NCI-H446 (cell line): ENCODE data around the gene RECQL5.
"Not testable (repeated sequence)": the region's sequence is repeated elsewhere in the genome, so short reads cannot be mapped to it uniquely, and the experiment has no call there.

ENCODE experiments used
- DNase-seq, 2 experiments: peaks; one replicate each; lab custom pipeline; 2025; lab: John Stamatoyannopoulos, UW

Gene RECQL5

GRCh38 chr17:75592348-75593020 lies 74.5 kb downstream of the RECQL5 start:
- DNase-seq: no peak

DNA sequence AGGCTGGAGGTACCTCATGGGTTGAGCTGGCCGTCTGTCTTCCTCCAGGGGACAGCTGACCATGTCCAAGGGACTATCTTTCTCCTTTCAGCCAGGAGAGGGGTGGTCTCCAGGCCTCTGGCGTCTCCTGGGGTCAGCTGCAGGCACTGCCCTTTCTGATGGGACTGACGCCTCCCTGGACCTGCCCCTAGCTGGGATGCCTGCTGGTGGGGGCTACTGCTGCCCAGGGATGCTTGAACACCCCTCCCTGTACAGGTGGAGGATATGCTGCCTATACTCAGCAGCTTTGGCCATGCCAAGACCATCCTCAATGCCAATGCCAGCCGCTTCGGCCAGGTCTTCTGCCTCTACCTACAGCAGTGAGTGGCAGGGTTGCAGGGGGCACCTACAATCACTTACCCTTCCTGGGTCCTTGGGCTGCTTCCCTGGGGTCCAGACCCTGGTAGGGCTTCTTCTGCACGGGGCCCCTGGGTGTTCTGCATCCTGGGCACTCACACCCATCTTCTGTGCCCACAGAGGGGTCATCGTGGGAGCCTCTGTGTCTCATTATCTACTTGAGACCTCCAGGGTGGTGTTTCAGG lies 75.1 kb downstream of the RECQL5 start:
- DNase-seq: no peak

GRCh38 chr17:75590849-75591721 lies 75.9 kb downstream of the RECQL5 start:
- no peak for DNase-seq

GRCh38 chr17:75590314-75590761 lies 76.6 kb downstream of the RECQL5 start:
- DNase-seq: no peak

GRCh38 chr17:75589919-75590303 lies 77.0 kb downstream of the RECQL5 start:
- peak in 1 of 2 experiments; percentile 56 for DNase-seq

DNA sequence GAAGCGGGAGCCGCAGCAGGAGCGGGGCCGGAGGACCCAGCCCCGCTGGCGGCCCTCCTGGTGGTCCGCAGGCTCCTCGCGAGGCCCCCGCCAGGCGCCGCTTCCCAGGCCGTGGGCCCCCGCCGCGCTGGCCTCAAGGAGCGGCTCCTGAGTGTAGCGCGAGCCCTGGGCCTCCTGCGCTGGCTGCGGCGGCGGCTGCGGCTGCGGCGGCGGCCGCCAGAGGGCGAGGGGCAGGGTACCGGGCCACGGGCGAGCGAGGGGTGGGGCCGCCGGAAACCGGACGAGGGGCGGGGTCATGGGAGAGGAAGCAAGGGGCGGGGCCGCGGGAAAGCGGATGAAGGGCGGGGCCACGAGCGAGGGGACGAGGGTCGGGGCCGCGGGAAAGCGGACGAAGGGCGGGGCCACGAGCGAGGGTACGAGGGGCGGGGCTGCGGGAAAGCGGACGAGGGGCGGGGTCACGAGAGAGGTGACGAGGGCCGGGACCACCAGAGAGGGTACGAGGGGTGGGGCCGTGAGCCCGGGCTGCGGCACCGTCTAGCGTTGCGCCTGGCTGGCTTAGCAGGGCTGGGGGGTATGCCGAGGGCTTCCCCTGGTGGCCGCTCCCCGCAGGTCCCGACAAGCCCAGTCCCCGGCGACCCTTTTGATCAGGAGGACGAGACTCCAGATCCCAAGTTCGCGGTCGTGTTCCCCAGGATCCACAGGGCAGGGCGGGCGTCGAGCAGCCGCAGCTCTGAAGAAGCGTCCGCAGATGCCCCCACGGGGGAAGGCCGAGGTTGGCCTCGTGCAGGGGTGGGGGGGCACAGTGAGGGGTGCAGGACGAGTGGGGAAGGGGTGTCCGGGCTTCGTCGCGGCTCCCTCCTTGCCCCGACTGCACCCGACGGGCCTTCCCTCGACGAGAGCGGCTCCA lies 77.7 kb downstream of the RECQL5 start:
- peak; percentile 83 to 96 for DNase-seq

GRCh38 chr17:75588596-75589011 lies 78.3 kb downstream of the RECQL5 start:
- DNase-seq: peak in 1 of 2 experiments; percentile 54

DNA sequence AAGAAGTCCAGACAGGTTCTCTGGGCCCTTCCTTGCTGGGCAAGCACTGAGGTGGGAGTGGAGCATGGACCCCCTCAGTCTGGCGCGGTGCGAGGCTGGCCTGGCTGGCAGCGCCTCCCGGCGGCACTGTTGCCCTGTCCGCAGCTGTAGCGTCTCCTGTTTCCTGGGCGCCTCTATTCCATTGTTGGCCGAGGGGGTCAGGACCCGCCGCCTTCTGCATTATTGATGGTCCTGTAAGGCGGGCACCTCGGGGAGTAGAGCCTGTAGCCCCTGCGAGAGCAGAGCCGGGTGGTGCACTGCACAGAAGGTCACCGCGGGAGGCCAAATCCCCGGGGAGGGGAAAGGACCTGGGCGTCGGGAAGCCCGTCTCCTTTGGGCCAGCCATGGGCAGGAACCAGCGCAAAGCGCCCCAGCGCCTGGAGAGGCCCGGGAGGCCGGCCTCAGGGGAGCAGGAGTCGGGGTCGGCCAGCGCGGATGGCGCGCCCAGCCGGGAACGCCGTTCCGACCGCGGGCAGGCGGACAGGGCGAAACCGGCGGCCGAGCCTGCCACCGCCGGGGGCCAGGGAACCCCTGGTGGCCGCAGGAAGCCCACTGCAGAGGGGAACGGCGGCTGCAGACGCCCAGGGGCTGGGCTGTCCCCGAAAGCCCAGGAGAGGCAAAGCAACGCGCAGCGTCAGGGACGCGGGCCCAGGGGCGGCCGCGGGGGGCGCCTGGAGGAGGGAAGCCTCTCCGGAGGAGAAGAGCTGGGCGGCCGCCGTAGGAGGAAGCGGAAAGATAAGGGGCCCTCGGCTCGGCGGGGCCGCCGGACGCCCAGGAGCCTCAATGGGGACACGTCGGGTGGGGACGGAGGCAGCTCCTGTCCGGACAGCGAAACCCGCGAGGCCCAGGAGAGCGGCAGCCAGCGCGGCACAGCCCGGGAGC lies 79.0 kb downstream of the RECQL5 start, which contains the start of gene MYO15B:
TSS of gene MYO15B (plus strand) at position 126 of the 921 bp plus-strand sequence. CDS start at position 384, 258 bp downstream.
- DNase-seq: no peak

GRCh38 chr17:75584849-75585175 lies 82.1 kb downstream of the RECQL5 start:
- no peak for DNase-seq

- DNase-seq: not testable (repeated sequence)
Observed at GRCh38 chr17:75583197-75583596, 83.8 kb downstream of the RECQL5 start.

GRCh38 chr17:75581121-75581725 lies 85.7 kb downstream of the RECQL5 start:
- DNase-seq: not testable (repeated sequence)
